Right renal pelvis (tissue), 4 donors: ENCODE results near the gene MYOF. TPM values are rescaled to one million over a fixed set of nuclear protein-coding genes. Genes with fewer than 3 reads are reported as not detected.
"Not testable (repeated sequence)": the region's sequence is repeated elsewhere in the genome, so short reads cannot be mapped to it uniquely, and the experiment has no call there.

ENCODE experiments used
- DNase-seq, 4 donors: peaks; one replicate each; pipeline ENCODE4 v3.0.0-alpha.2; 2013; ENCODE audit warnings: low read depth in 4 of 4, low spot score in 3 of 4, missing footprints in 1 of 4
- polyA plus RNA-seq, 4 donors: library from polyadenylated mRNA; unstranded; fragments of 120-200 nt; gene quantifications; one replicate each; pipeline ENCODE4 v1.2.1, GENCODE V29; 2013; ENCODE audit not compliant: insufficient read length in 4 of 4

The MYOF gene
- polyA plus RNA-seq, 4 donors, result 29.9 to 40.2 (median 32.6) TPM

- DNase-seq, result no peak
Measured at GRCh38 chr10:93457511-93457910, 24.6 kb downstream of the MYOF start.

DNA sequence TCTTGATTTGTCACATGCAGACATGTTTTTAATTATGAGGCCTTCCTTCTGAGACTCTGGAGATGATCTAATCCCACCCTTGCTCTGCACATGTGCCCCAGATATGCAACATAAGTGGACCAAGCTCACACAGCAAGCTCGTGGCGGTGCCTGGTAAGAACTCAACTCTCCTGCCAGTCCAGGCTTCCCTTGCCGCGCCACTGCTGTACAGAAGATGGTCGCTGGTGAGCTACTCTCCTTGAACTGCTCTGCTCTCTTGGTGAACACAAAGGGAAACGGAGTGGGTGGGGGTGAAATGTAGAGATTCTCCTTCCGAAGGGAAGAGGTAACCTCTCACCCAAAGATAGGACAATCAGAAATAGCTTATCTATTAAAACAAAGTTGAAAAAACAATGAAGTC, 25.7 kb downstream of the MYOF start:
- no peak for DNase-seq

GRCh38 chr10:93454736-93455135, 27.4 kb downstream of the MYOF start:
- DNase-seq, result no peak

DNA sequence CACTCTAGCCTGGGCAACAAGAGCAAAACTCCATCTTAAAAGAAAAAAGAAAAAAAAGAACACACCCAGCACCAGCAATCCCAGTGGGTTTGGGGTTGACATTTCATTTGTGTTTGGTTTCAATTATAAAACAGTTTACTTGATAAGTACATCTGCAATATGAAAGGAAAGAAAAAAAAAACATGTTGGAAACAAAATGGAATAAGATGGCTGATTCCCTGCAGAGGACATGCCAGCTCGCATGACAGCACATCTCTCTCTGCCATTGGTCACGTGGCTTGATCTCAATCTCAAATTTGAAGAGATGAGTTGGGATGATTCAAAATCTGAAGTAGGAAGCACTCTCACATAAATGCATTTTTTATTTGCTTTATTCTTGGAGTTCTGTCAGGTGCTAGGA, 28.0 kb downstream of the MYOF start:
- DNase-seq, result no peak

- DNase-seq, result no peak
Measured at GRCh38 chr10:93452143-93452542, 30.0 kb downstream of the MYOF start.

- DNase-seq, result no peak
Measured at GRCh38 chr10:93451244-93451947, 30.7 kb downstream of the MYOF start.

GRCh38 chr10:93447970-93448369, 34.2 kb downstream of the MYOF start:
- DNase-seq, result no peak

DNA sequence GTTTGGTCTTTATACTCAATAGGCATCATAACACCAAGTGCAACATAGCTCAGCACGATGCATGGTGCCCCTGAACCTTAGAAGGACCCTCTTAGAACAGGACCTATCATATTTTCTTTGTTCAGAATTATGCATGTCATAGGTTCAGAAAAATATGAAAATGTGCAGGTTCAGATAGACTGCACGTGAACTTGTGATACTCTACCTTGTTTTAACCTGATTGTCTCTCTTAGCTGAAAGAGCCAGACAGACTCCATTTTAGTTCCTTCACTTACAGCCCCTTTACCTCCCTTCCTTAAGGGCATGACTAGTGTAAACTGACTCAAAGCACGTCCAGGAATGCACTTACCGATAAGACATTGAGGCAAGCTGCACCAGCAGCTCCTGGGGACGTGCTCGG, 35.1 kb downstream of the MYOF start:
- no peak for DNase-seq

DNA sequence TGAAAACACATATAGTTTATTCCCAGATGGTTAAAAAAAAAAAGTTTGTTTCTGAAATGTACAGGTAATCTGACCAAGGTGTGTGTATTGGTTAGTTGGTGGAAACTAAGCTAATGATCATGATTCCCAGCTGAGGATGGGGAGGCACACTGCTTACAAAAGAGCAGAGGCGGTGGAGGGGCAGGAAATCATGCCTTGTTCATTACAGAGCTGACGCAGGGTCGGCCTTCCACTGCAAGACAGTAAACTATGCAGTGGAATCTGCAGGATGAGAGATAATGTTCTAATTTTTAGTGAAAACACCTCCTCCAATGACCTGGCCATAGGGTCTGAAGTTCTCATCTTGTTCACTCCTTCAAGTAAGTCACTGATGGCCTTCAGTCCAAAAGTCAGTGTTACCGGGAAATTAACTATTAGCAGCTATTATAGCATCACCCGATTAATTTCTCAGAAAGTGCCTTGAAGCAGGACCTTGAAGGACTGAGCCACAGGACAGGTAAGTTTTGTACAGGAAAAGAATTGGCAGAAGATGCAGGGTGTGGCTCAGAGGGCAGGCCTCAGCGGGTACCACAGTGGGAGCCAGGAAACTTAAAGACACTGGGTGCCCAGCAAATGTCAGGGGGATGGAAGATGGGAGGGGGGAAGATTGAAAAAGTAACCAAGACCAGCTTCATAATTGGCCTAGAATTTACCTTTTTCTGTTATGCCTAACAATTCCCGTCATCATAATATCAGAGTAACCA, 36.0 kb downstream of the MYOF start:
- no peak for DNase-seq

GRCh38 chr10:93445097-93445960, 36.8 kb downstream of the MYOF start:
- DNase-seq, result peak; percentile 87 to 97 (median 96)

GRCh38 chr10:93443481-93443880, 38.7 kb downstream of the MYOF start:
- no peak for DNase-seq

GRCh38 chr10:93442721-93443120, 39.4 kb downstream of the MYOF start:
- not testable (repeated sequence) for DNase-seq

- no peak for DNase-seq
Measured at GRCh38 chr10:93440591-93441091, 41.5 kb downstream of the MYOF start.

- DNase-seq, result no peak
Measured at GRCh38 chr10:93438613-93439253, 43.4 kb downstream of the MYOF start.

GRCh38 chr10:93437946-93438612, 44.1 kb downstream of the MYOF start:
- DNase-seq, result no peak

- peak; percentile 68 to 88 (median 82) for DNase-seq
Measured at GRCh38 chr10:93437086-93437945, 44.8 kb downstream of the MYOF start.

- no peak for DNase-seq
Measured at GRCh38 chr10:93436591-93437085, 45.5 kb downstream of the MYOF start.

- no peak for DNase-seq
Measured at GRCh38 chr10:93435621-93436397, 46.3 kb downstream of the MYOF start.
